Liver (tissue), 9 donors: ENCODE data around the gene LRRN4CL. TPM values are rescaled to one million over a fixed set of nuclear protein-coding genes. Genes with fewer than 3 reads are reported as not detected.
A peak's percentile ranks its signal among the peaks of the same experiment; 100 is the strongest.
"Not testable (repeated sequence)": the region's sequence is repeated elsewhere in the genome, so short reads cannot be mapped to it uniquely, and the experiment has no call there.

Experiments
- DNase-seq: peaks from one replicate; pipeline ENCODE4 v3.0.0-alpha.2; 2017; ENCODE audit warnings: low spot score
- H3K27ac ChIP-seq, 2 donors: one replicate each; pipeline ENCODE4 v1.7.0; 2013; ENCODE audit warnings: inconsistent platforms in 2 of 2, low read length in 2 of 2, control low read depth in 1 of 2, low read depth in 1 of 2, mild to moderate bottlenecking in 1 of 2
- H3K27me3 ChIP-seq, 4 donors: one replicate each; pipeline versions ENCODE4 v1.6.1 to v1.7.0; 2013; ENCODE audit warnings: low read length in 3 of 4, inconsistent platforms in 1 of 4, mild to moderate bottlenecking in 1 of 4, moderate library complexity in 1 of 4; ENCODE audit not compliant: control insufficient read depth in 4 of 4, insufficient read depth in 4 of 4
- H3K36me3 ChIP-seq, 4 donors: one replicate each; pipeline versions ENCODE4 v1.6.1 to v1.7.0; 2013; ENCODE audit warnings: low read length in 3 of 4, mild to moderate bottlenecking in 3 of 4, low read depth in 1 of 4, moderate library complexity in 1 of 4; ENCODE audit not compliant: control insufficient read depth in 4 of 4, insufficient read depth in 3 of 4
- H3K4me1 ChIP-seq, 4 donors: one replicate each; pipeline versions ENCODE4 v1.6.1 to v1.7.0; 2013; ENCODE audit warnings: low read length in 3 of 4, mild to moderate bottlenecking in 3 of 4, moderate library complexity in 1 of 4; ENCODE audit not compliant: control insufficient read depth in 4 of 4, insufficient read depth in 4 of 4
- H3K4me3 ChIP-seq, 3 donors: one replicate each; pipeline versions ENCODE4 v1.6.1 to v1.7.0; 2013; ENCODE audit warnings: low read length in 3 of 3, control low read depth in 1 of 3, low read depth in 1 of 3, mild to moderate bottlenecking in 1 of 3
- H3K9ac ChIP-seq, 2 donors: one replicate each; pipeline ENCODE4 v1.7.0; 2013; ENCODE audit warnings: low read length in 2 of 2, mild to moderate bottlenecking in 2 of 2, moderate library complexity in 2 of 2, control low read depth in 1 of 2, low read depth in 1 of 2
- H3K9me3 ChIP-seq, 4 donors: one replicate each; pipeline versions ENCODE4 v1.6.1 to v1.7.0; 2013; ENCODE audit warnings: low read length in 3 of 4; ENCODE audit not compliant: control insufficient read depth in 4 of 4
- CTCF ChIP-seq: fragments of 150-350 bp; IDR thresholded peaks from 2 replicates; pipeline ENCODE4 v1.5.1; 2017; ENCODE audit warnings: improper control_type of control experiment, low read depth, low read length; ENCODE audit not compliant: missing input control
- EGR1 ChIP-seq, 2 donors: IDR thresholded peaks; 2 replicates each; pipeline ENCODE4 v1.6.1; 2016 to 2018; ENCODE audit warnings: antibody characterized with exemption in 2 of 2, low read depth in 2 of 2
- FOXA1 ChIP-seq: IDR thresholded peaks from 2 replicates; pipeline ENCODE4 v1.6.1; 2016; ENCODE audit warnings: antibody characterized with exemption
- GABPA ChIP-seq, 2 donors: IDR thresholded peaks in 1 of 2; conservative IDR thresholded peaks in 1 of 2; 2 replicates each; pipeline ENCODE4 v1.6.1; 2016; ENCODE audit warnings: antibody characterized with exemption in 2 of 2, mild to moderate bottlenecking in 1 of 2, moderate library complexity in 1 of 2
- HNF4A ChIP-seq, 2 donors: conservative IDR thresholded peaks; 2 replicates each; pipeline ENCODE4 v1.6.1; 2016; ENCODE audit warnings: antibody characterized with exemption in 2 of 2, mild to moderate bottlenecking in 2 of 2
- MAX ChIP-seq: IDR thresholded peaks from 2 replicates; pipeline ENCODE4 v1.6.1; 2016; ENCODE audit warnings: antibody characterized with exemption
- NR2F2 ChIP-seq: IDR thresholded peaks from 2 replicates; pipeline ENCODE4 v1.6.1; 2016; ENCODE audit warnings: antibody characterized with exemption
- RAD21 ChIP-seq, 2 donors: IDR thresholded peaks; 2 replicates each; pipeline ENCODE4 v1.6.1; 2016; ENCODE audit warnings: antibody characterized with exemption in 2 of 2, mild to moderate bottlenecking in 2 of 2
- RXRA ChIP-seq, 2 donors: IDR thresholded peaks; 2 replicates each; pipeline ENCODE4 v1.6.1; 2017 to 2018; ENCODE audit warnings: antibody characterized with exemption in 2 of 2, mild to moderate bottlenecking in 1 of 2
- SP1 ChIP-seq: IDR thresholded peaks from 2 replicates; pipeline ENCODE4 v1.6.1; 2018; ENCODE audit warnings: antibody characterized with exemption, mild to moderate bottlenecking
- TAF1 ChIP-seq: conservative IDR thresholded peaks from 2 replicates; pipeline ENCODE4 v1.6.1; 2016; ENCODE audit warnings: antibody characterized with exemption, mild to moderate bottlenecking
- ZBTB33 ChIP-seq: IDR thresholded peaks from 2 replicates; pipeline ENCODE4 v1.6.1; 2016; ENCODE audit warnings: antibody characterized with exemption
- WGBS: extraction: QIAGEN DNeasy Blood & Tissue Kit; methylation state at CpG from one replicate; pipeline ENCODE4 v1.1.7; 2013; 5-methylcytosine and 5-hydroxymethylcytosine counted together
- polyA plus RNA-seq, 2 donors: library from polyadenylated mRNA; stranded (reverse) in 1 of 2; unstranded in 1 of 2; fragments of 200-250 nt in 1 of 2; fragments of >200 nt in 1 of 2; fragmentation: Nextera tagmentation in 1 of 2; extraction: Ambion mirVana in 1 of 2; gene quantifications; one replicate each; pipeline versions ENCODE4 v1.2.1 to v1.2.3, GENCODE V29; 2013 to 2015
- total RNA-seq, 2 donors: library from RNA; depleted of rRNA; stranded (reverse); fragments of >200 nt; gene quantifications; one replicate each; pipeline ENCODE4 v1.2.3, GENCODE V29; 2014
- donor health status: healthy.
- donor health status: healthy.
- donor health status: healthy.
- donor health status: healthy.
- donor health status: healthy.

Gene LRRN4CL
- total and polyA plus RNA-seq, 4 donors = 0.06 to 0.08 TPM; not detected in 2

- no peaks in the 10 kb centered on the region for H3K9me3 ChIP-seq
- no peak overlapping the region for H3K27ac ChIP-seq
- H3K4me1 ChIP-seq = peaks cover 4 to 20% (median 17%) of the 10 kb centered on the region in 4 donors
- TF ChIP-seq ZBTB33 (no peak), HNF4A (conservative IDR thresholded peaks at IDR 0.05) (no peak), EGR1 (IDR thresholded peaks at IDR 0.05; ENCODE audit: low read depth in 2 of 2) (no peak), MAX (no peak)
- peaks cover 0 to 6% (median 0%) of the 10 kb centered on the region in 4 donors for H3K36me3 ChIP-seq
- no peak overlapping the region for H3K4me3 ChIP-seq
- no peak for DNase-seq
- 93% methylated on average over 11 of the region's 11 CpGs for WGBS
- no peaks in the 10 kb centered on the region for H3K27me3 ChIP-seq
- H3K9ac ChIP-seq = no peak overlapping the region
Measured at GRCh38 chr11:62702246-62702645, 12.9 kb upstream of the LRRN4CL start.

GRCh38 chr11:62694455-62695167 lies 5.3 kb upstream of the LRRN4CL start:
- H3K36me3 ChIP-seq = peaks cover 8 to 24% (median 18%) of the 10 kb centered on the region in 4 donors
- no peaks in the 10 kb centered on the region for H3K9me3 ChIP-seq
- TF ChIP-seq NR2F2 = no peak
- TF ChIP-seq CTCF = peak; percentile 70
- no peak for TF ChIP-seq TAF1
- TF ChIP-seq RAD21 (IDR thresholded peaks at IDR 0.05) = peak; percentile 80 to 88
- TF ChIP-seq SP1 = no peak
- TF ChIP-seq MAX = no peak
- TF ChIP-seq FOXA1 = no peak
- TF ChIP-seq GABPA (IDR thresholded peaks at IDR 0.05 in 1 of 2, conservative IDR thresholded peaks at IDR 0.05 in 1 of 2) = peak in 1 of 2 donors; percentile 30
- TF ChIP-seq HNF4A (conservative IDR thresholded peaks at IDR 0.05) = peak in 1 of 2 donors; percentile 16
- TF ChIP-seq EGR1 (IDR thresholded peaks at IDR 0.05; ENCODE audit: low read depth in 2 of 2) = no peak
- peak; percentile 12 to 37 for TF ChIP-seq RXRA (IDR thresholded peaks at IDR 0.05)
- H3K27ac ChIP-seq = no peak overlapping the region
- WGBS = 56% methylated on average over 14 of the region's 14 CpGs
- peak; percentile 84 for DNase-seq
- no peak overlapping the region for H3K9ac ChIP-seq
- H3K27me3 ChIP-seq = no peaks in the 10 kb centered on the region
- no peak overlapping the region for H3K4me3 ChIP-seq
- H3K4me1 ChIP-seq = peaks cover 0 to 5% (median 1%) of the 10 kb centered on the region in 4 donors

GRCh38 chr11:62693624-62694023 lies 4.3 kb upstream of the LRRN4CL start:
- not testable (repeated sequence) for H3K4me3 ChIP-seq, H3K27me3 ChIP-seq, H3K27ac ChIP-seq, DNase-seq, H3K9ac ChIP-seq, H3K9me3 ChIP-seq, H3K4me1 ChIP-seq
- peaks cover 6 to 24% (median 18%) of the 10 kb centered on the region in 4 donors for H3K36me3 ChIP-seq
- 81% methylated on average over 4 of the region's 4 CpGs for WGBS
